Hepatocyte (in vitro differentiated cells): ENCODE data around the gene BICDL2. TPM values are rescaled to one million over a fixed set of nuclear protein-coding genes. Genes with fewer than 3 reads are reported as not detected.

Experiments used
- DNase-seq: peaks from one replicate; pipeline ENCODE4 v3.0.0-alpha.2; 2016; ENCODE audit warnings: low spot score
- H2AFZ ChIP-seq: fragments of 200-600 bp; sonication (generic); 2 replicates; pipeline ENCODE4 v1.6.0; 2016; ENCODE audit warnings: antibody characterized with exemption, mild to moderate bottlenecking
- H3K27ac ChIP-seq: fragments of 200-600 bp; sonication (generic); 2 replicates; pipeline ENCODE4 v1.5.1; 2016; ENCODE audit warnings: mild to moderate bottlenecking
- H3K27me3 ChIP-seq: fragments of 200-600 bp; sonication (generic); 2 replicates; pipeline ENCODE4 v1.6.1; 2016
- H3K36me3 ChIP-seq: fragments of 200-600 bp; sonication (generic); replicated peaks from 2 replicates; pipeline ENCODE4 v1.5.1; 2016; ENCODE audit warnings: low read depth; ENCODE audit not compliant: insufficient read depth
- H3K4me1 ChIP-seq: fragments of 200-600 bp; sonication (generic); 2 replicates; pipeline ENCODE4 v1.5.1; 2016; ENCODE audit warnings: mild to moderate bottlenecking, moderate library complexity; ENCODE audit not compliant: insufficient read depth
- H3K4me2 ChIP-seq: fragments of 200-600 bp; sonication (generic); 2 replicates; pipeline ENCODE4 v1.6.0; 2016
- H3K4me3 ChIP-seq: fragments of 200-600 bp; sonication (generic); 2 replicates; pipeline ENCODE4 v1.5.1; 2016; ENCODE audit warnings: mild to moderate bottlenecking
- H3K79me2 ChIP-seq: fragments of 200-600 bp; sonication (generic); 2 replicates; pipeline ENCODE4 v1.6.0; 2017; ENCODE audit warnings: mild to moderate bottlenecking
- H3K9me2 ChIP-seq: fragments of 200-600 bp; sonication (generic); replicated peaks from 2 replicates; pipeline ENCODE4 v1.6.0; 2017; ENCODE audit warnings: mild to moderate bottlenecking; ENCODE audit not compliant: insufficient read depth
- H3K9me3 ChIP-seq: fragments of 200-600 bp; sonication (generic); 2 replicates; pipeline ENCODE4 v1.5.1; 2016; ENCODE audit warnings: low read depth, mild to moderate bottlenecking
- H4K20me1 ChIP-seq: fragments of 200-600 bp; sonication (generic); 2 replicates; pipeline ENCODE4 v1.6.0; 2016; ENCODE audit warnings: mild to moderate bottlenecking; ENCODE audit not compliant: insufficient read depth, poor library complexity, severe bottlenecking
- EZH2 ChIP-seq: fragments of 200-600 bp; sonication (generic); IDR thresholded peaks from 2 replicates; pipeline ENCODE4 v1.6.1; 2016; ENCODE audit warnings: antibody characterized with exemption, mild to moderate bottlenecking, borderline replicate concordance
- EZH2phosphoT487 ChIP-seq: fragments of 200-600 bp; sonication (generic); IDR thresholded peaks from one replicate; pipeline ENCODE4 v1.6.1; 2018; ENCODE audit warnings: antibody characterized with exemption, mild to moderate bottlenecking, low read depth, moderate library complexity; ENCODE audit not compliant: unreplicated experiment, severe bottlenecking
- WGBS: methylation state at CpG from one replicate; pipeline ENCODE4 v1.1.6; 2016; ENCODE audit warnings: low lambda C conversion rate; ENCODE audit errors: missing lambda C conversion rate; 5-methylcytosine and 5-hydroxymethylcytosine counted together
- polyA plus RNA-seq: library from polyadenylated mRNA; unstranded; fragments of >200 nt; fragmentation: Nextera tagmentation; extraction: Ambion mirVana; gene quantifications from 2 replicates; pipeline ENCODE4 v1.2.1, GENCODE V29; 2016
- total RNA-seq: library from RNA; depleted of rRNA; stranded (reverse); fragments of >200 nt; gene quantifications from 2 replicates; pipeline ENCODE4 v1.2.3, GENCODE V29; 2014
- TF ChIP-seq, protein P1 (sequence below): fragments of 200-600 bp; sonication (generic); IDR thresholded peaks from 2 replicates; pipeline ENCODE4 v1.5.1; 2016; ENCODE audit warnings: antibody characterized with exemption, mild to moderate bottlenecking; ENCODE audit not compliant: poor library complexity

The BICDL2 gene
- total and polyA plus RNA-seq, 2 experiments from 2014 or later: 12.3 to 12.8 TPM

DNA sequence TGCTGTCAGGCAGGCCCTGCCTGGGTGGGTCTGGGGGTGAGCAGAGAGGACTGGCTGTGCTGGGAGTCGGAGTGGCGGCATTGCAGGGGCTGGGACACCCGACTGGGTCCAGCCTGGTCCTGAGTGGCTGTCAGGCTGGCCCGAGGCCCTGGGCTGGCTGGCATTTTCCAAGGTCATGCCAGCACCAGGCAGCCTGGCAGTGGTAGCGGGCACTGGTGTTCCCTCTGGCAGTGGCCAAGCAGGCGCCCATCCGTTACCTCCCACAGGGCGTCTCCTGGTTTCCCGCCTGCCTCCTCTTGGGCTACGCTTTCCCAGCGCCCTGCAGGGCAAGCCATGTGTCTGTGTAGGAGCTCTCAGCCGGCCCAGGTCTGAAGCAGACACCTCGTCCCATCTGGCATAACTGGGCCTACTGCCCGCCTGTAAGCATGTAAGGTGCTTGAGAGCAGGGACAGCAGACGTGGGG is 50.8 kb downstream of the BICDL2 start:
- no peak overlapping the region for H3K4me2 ChIP-seq
- no peak overlapping the region for H3K4me3 ChIP-seq
- 92% methylated on average over 15 of the region's 15 CpGs for WGBS
- peaks cover 12% of the 10 kb centered on the region for H3K4me1 ChIP-seq
- no peaks in the 10 kb centered on the region for H3K36me3 ChIP-seq
- H3K9me3 ChIP-seq: no peaks in the 10 kb centered on the region
- no peak overlapping the region for H3K27ac ChIP-seq
- H3K79me2 ChIP-seq: no peaks in the 10 kb centered on the region
- TF ChIP-seq, protein P1, sequence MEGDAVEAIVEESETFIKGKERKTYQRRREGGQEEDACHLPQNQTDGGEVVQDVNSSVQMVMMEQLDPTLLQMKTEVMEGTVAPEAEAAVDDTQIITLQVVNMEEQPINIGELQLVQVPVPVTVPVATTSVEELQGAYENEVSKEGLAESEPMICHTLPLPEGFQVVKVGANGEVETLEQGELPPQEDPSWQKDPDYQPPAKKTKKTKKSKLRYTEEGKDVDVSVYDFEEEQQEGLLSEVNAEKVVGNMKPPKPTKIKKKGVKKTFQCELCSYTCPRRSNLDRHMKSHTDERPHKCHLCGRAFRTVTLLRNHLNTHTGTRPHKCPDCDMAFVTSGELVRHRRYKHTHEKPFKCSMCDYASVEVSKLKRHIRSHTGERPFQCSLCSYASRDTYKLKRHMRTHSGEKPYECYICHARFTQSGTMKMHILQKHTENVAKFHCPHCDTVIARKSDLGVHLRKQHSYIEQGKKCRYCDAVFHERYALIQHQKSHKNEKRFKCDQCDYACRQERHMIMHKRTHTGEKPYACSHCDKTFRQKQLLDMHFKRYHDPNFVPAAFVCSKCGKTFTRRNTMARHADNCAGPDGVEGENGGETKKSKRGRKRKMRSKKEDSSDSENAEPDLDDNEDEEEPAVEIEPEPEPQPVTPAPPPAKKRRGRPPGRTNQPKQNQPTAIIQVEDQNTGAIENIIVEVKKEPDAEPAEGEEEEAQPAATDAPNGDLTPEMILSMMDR: no peak
- no peak for TF ChIP-seq EZH2
- no peak for TF ChIP-seq EZH2phosphoT487
- no peaks in the 10 kb centered on the region for H3K27me3 ChIP-seq
- H4K20me1 ChIP-seq: no peaks in the 10 kb centered on the region
- H2AFZ ChIP-seq: no peak overlapping the region
- H3K9me2 ChIP-seq: no peaks in the 10 kb centered on the region
- no peak for DNase-seq

DNA sequence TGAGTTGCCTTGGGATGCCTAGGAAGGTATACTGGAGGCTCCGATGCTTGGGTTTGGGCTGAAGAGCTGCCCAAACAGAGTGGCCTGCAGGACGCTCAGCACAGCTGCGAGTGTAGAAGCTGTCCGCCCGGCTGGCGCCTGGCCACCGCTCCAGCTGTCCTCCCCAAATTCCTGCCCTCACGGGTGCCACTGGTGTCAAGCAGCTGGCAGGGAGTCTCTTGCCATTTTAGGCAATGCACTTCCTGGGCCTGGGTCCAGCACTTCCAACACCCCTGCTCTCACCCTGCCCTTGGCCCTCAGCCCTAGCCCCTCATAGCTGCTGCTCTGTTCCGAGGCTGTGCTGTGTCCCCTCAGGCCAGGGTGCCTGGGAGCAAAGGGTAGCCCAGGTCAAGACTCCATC is 51.3 kb downstream of the BICDL2 start:
- H3K4me1 ChIP-seq: peaks cover 15% of the 10 kb centered on the region
- H3K36me3 ChIP-seq: no peaks in the 10 kb centered on the region
- TF ChIP-seq EZH2: no peak
- TF ChIP-seq EZH2phosphoT487: no peak
- TF ChIP-seq, protein P1: no peak
- no peaks in the 10 kb centered on the region for H3K9me3 ChIP-seq
- no peak overlapping the region for H3K4me3 ChIP-seq
- H4K20me1 ChIP-seq: no peaks in the 10 kb centered on the region
- no peak overlapping the region for H3K4me2 ChIP-seq
- DNase-seq: no peak
- H3K9me2 ChIP-seq: no peaks in the 10 kb centered on the region
- no peak overlapping the region for H3K27ac ChIP-seq
- no peak overlapping the region for H2AFZ ChIP-seq
- 90% methylated on average over 9 of the region's 9 CpGs for WGBS
- no peaks in the 10 kb centered on the region for H3K79me2 ChIP-seq
- no peaks in the 10 kb centered on the region for H3K27me3 ChIP-seq

DNA sequence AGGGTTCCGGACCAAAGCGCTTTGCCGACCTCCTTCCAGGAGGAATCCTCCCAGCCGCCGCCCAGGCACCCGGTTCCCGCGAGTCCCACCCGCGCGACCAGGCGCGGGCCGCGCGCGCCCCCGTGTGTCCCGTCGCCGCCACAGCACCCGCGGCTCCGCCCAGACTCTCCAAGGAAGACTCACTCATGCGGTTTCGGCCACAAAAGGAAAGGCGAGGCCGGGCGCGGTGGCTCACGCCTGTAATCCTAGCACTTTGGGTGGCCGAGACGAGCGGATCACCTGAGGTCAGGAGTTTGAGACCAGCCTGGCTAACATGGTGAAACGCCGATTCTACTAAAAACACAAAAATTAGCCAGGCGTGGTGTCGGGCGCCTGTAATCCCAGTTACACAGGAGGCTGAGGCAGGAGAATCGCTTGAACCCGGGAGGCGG is 53.0 kb downstream of the BICDL2 start:
- no peaks in the 10 kb centered on the region for H3K36me3 ChIP-seq
- H2AFZ ChIP-seq: peak overlapping the region; percentile 46
- H3K79me2 ChIP-seq: peaks cover 5% of the 10 kb centered on the region
- TF ChIP-seq, protein P1: peak; percentile 86
- TF ChIP-seq EZH2: no peak
- 12% methylated on average over 42 of the region's 42 CpGs for WGBS
- no peak overlapping the region for H3K4me3 ChIP-seq
- H4K20me1 ChIP-seq: no peaks in the 10 kb centered on the region
- peak; percentile 86 for DNase-seq
- H3K4me2 ChIP-seq: peak overlapping the region; percentile 82
- no peaks in the 10 kb centered on the region for H3K27me3 ChIP-seq
- no peaks in the 10 kb centered on the region for H3K9me3 ChIP-seq
- no peak overlapping the region for H3K27ac ChIP-seq
- H3K4me1 ChIP-seq: peaks cover 15% of the 10 kb centered on the region
- no peaks in the 10 kb centered on the region for H3K9me2 ChIP-seq

DNA sequence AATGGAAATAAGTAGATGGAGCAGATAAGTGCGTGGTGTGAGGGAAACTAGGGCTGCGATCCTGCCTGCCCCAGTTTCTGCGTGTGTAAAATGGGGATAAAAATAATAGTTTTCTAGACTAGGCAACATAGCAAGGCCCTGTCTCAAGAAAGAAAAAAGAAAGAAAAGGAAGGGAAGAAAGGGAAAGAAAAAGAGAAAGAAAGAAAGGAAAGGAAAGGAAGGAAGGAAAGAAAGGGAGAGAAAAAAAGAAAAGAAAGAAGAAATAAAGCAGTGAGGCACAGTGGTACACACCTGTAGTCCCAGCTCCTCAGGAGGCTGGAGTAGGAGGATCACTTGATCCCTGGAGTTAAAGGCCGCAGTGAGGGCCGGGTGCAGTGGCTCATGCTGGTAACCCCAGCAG is 54.3 kb downstream of the BICDL2 start:
- no peaks in the 10 kb centered on the region for H4K20me1 ChIP-seq
- TF ChIP-seq, protein P1: no peak
- TF ChIP-seq EZH2phosphoT487 (no peak), EZH2 (no peak)
- no peak overlapping the region for H3K4me3 ChIP-seq
- H3K79me2 ChIP-seq: peaks cover 5% of the 10 kb centered on the region
- no peaks in the 10 kb centered on the region for H3K9me2 ChIP-seq
- no peak overlapping the region for H3K27ac ChIP-seq
- H3K27me3 ChIP-seq: no peaks in the 10 kb centered on the region
- no peaks in the 10 kb centered on the region for H3K36me3 ChIP-seq
- H3K9me3 ChIP-seq: no peaks in the 10 kb centered on the region
- H3K4me2 ChIP-seq: no peak overlapping the region
- no peak for DNase-seq
- H3K4me1 ChIP-seq: peaks cover 9% of the 10 kb centered on the region
- 75% methylated on average over 5 of the region's 5 CpGs for WGBS
- H2AFZ ChIP-seq: no peak overlapping the region
